ENCODE results near the gene COL23A1. TPM values are rescaled to one million over a fixed set of nuclear protein-coding genes. Genes with fewer than 3 reads are reported as not detected.
"Not testable (repeated sequence)": the region's sequence is repeated elsewhere in the genome, so short reads cannot be mapped to it uniquely, and the experiment has no call there.

The COL23A1 gene
- total RNA-seq, 2 experiments from 2014 or later: 0.63 to 0.68 TPM

- H3K27ac Mint-ChIP-seq: no peak overlapping the region
- ATAC-seq (no peak), DNase-seq (no peak)
- CTCF ChIA-PET: no interaction called here
- H3K27me3 Mint-ChIP-seq (ENCODE audit: low read depth): no peaks in the 10 kb centered on the region
- no peaks in the 10 kb centered on the region for H3K9me3 Mint-ChIP-seq (ENCODE audit: insufficient read depth)
- H3K4me1 Mint-ChIP-seq (ENCODE audit: low read depth): no peaks in the 10 kb centered on the region
- POLR2A ChIA-PET: no interaction called here
- no peak overlapping the region for H3K4me3 Mint-ChIP-seq
- H3K36me3 Mint-ChIP-seq (ENCODE audit: low read depth): no peaks in the 10 kb centered on the region
Observed at GRCh38 chr5:178370102-178370501, 220.1 kb downstream of the COL23A1 start.

DNA sequence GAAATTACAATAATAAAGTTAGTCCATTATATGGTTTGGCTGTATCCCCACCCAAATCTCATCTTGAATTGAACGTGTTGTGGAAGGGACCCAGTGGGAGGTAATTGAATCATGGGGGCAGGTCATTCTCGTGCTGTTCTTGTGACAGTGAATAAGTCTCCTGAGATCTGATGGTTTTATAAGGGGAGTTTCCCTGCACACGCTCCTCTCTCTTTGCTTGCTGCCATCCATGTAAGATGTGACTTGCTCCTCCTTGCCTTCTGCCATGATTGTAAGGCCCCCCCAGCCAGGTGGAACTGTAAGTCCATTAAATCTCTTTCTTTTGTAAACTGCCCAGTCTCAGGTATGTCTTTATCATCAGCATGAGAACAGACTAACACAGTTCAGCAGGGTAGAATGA is 220.7 kb downstream of the COL23A1 start:
- H3K27ac Mint-ChIP-seq; H3K27me3 Mint-ChIP-seq (ENCODE audit: low read depth); CTCF ChIA-PET; ATAC-seq; H3K4me1 Mint-ChIP-seq (ENCODE audit: low read depth); DNase-seq; H3K36me3 Mint-ChIP-seq (ENCODE audit: low read depth); H3K4me3 Mint-ChIP-seq; POLR2A ChIA-PET; H3K9me3 Mint-ChIP-seq (ENCODE audit: insufficient read depth): not testable (repeated sequence)

DNA sequence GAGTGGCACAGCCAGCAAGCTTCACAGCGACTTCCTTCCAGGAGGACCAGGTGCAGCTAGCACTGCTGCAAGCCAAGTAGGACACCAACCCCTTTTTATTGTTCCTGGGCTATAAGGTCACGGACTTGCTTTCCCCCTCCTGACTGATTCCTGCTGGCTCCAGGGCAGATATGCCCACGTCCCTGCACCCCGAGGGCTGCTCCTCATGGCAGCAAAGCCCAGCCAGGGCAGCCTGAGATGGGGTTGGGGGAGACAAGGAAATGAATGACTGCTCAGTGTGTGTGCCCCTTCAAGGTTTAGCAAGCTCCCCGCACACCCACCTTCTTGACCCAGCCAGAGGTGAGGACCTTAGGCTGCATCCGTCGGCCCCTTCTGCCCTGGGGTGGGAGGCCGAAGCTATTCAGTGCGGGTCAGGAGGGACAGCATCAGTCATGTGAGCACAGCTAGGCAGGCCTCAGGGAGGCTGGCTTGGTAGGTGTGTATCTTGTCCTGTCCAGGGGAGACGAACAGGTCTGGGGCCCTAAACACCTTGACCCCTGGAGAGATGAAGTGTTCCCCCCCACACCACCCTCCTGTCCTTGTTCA is 221.4 kb downstream of the COL23A1 start:
- ChIA-PET CTCF (no interaction called here), POLR2A (no interaction called here)
- no peak for ATAC-seq
- Mint-ChIP-seq H3K27ac (no peak overlapping the region), H3K27me3 (ENCODE audit: low read depth) (no peaks in the 10 kb centered on the region), H3K4me1 (ENCODE audit: low read depth) (no peaks in the 10 kb centered on the region), H3K36me3 (ENCODE audit: low read depth) (no peaks in the 10 kb centered on the region), H3K4me3 (no peak overlapping the region), H3K9me3 (ENCODE audit: insufficient read depth) (no peaks in the 10 kb centered on the region)
- no peak for DNase-seq

- no peaks in the 10 kb centered on the region for H3K4me1 Mint-ChIP-seq (ENCODE audit: low read depth)
- DNase-seq (peak; percentile 23), ATAC-seq (no peak)
- H3K4me3 Mint-ChIP-seq: no peak overlapping the region
- H3K27ac Mint-ChIP-seq: no peak overlapping the region
- CTCF ChIA-PET: no interaction called here
- H3K36me3 Mint-ChIP-seq (ENCODE audit: low read depth): no peaks in the 10 kb centered on the region
- H3K27me3 Mint-ChIP-seq (ENCODE audit: low read depth): no peaks in the 10 kb centered on the region
- H3K9me3 Mint-ChIP-seq (ENCODE audit: insufficient read depth): no peaks in the 10 kb centered on the region
- POLR2A ChIA-PET: no interaction called here
Observed at GRCh38 chr5:178368274-178368673, 221.9 kb downstream of the COL23A1 start.

GRCh38 chr5:178367736-178368120 is 222.5 kb downstream of the COL23A1 start:
- no peak overlapping the region for H3K27ac Mint-ChIP-seq
- ATAC-seq (no peak), DNase-seq (no peak)
- H3K36me3 Mint-ChIP-seq (ENCODE audit: low read depth): no peaks in the 10 kb centered on the region
- H3K9me3 Mint-ChIP-seq (ENCODE audit: insufficient read depth): no peaks in the 10 kb centered on the region
- POLR2A ChIA-PET: no interaction called here
- H3K4me1 Mint-ChIP-seq (ENCODE audit: low read depth): no peaks in the 10 kb centered on the region
- no peak overlapping the region for H3K4me3 Mint-ChIP-seq
- CTCF ChIA-PET: no interaction called here
- H3K27me3 Mint-ChIP-seq (ENCODE audit: low read depth): no peaks in the 10 kb centered on the region

- Mint-ChIP-seq H3K4me1 (ENCODE audit: low read depth) (no peaks in the 10 kb centered on the region), H3K4me3 (no peak overlapping the region), H3K36me3 (ENCODE audit: low read depth) (no peaks in the 10 kb centered on the region), H3K27me3 (ENCODE audit: low read depth) (no peaks in the 10 kb centered on the region), H3K27ac (no peak overlapping the region), H3K9me3 (ENCODE audit: insufficient read depth) (no peaks in the 10 kb centered on the region)
- ATAC-seq (no peak), DNase-seq (no peak)
- CTCF ChIA-PET: no interaction called here
- POLR2A ChIA-PET: no interaction called here
Observed at GRCh38 chr5:178366998-178367735, 223.0 kb downstream of the COL23A1 start.

GRCh38 chr5:178365501-178366440 is 224.4 kb downstream of the COL23A1 start:
- no peak overlapping the region for H3K4me3 Mint-ChIP-seq
- H3K27ac Mint-ChIP-seq: no peak overlapping the region
- H3K4me1 Mint-ChIP-seq (ENCODE audit: low read depth): no peaks in the 10 kb centered on the region
- H3K27me3 Mint-ChIP-seq (ENCODE audit: low read depth): no peaks in the 10 kb centered on the region
- DNase-seq: no peak
- ATAC-seq: no peak
- H3K36me3 Mint-ChIP-seq (ENCODE audit: low read depth): no peaks in the 10 kb centered on the region
- CTCF ChIA-PET: no interaction called here
- H3K9me3 Mint-ChIP-seq (ENCODE audit: insufficient read depth): no peaks in the 10 kb centered on the region
- POLR2A ChIA-PET: no interaction called here

DNA sequence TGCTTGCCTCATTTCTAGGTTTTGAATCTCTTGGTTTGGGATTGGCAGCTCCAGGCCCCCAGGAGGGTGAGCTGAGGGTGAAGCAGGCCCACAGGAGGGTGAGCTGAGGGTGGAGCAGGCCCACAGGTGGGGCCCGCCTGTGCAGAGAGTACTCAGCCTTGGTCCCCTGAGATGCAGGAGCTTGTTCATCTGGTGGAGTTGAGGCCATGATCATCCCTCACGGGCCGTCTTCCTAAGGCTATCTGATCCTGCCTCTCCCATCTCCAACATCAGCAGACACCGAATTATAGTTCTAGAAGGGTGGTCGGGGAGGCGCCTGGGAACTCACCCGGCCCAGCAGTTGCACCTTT is 225.9 kb downstream of the COL23A1 start:
- ATAC-seq (no peak), DNase-seq (no peak)
- Mint-ChIP-seq H3K9me3 (ENCODE audit: insufficient read depth) (no peaks in the 10 kb centered on the region), H3K27me3 (ENCODE audit: low read depth) (no peaks in the 10 kb centered on the region), H3K4me1 (ENCODE audit: low read depth) (no peaks in the 10 kb centered on the region), H3K36me3 (ENCODE audit: low read depth) (no peaks in the 10 kb centered on the region), H3K27ac (no peak overlapping the region), H3K4me3 (no peak overlapping the region)
- ChIA-PET CTCF (no interaction called here), POLR2A (no interaction called here)

- Mint-ChIP-seq H3K36me3 (ENCODE audit: low read depth) (no peaks in the 10 kb centered on the region), H3K27me3 (ENCODE audit: low read depth) (no peaks in the 10 kb centered on the region), H3K9me3 (ENCODE audit: insufficient read depth) (no peaks in the 10 kb centered on the region), H3K4me3 (no peak overlapping the region), H3K4me1 (ENCODE audit: low read depth) (no peaks in the 10 kb centered on the region), H3K27ac (no peak overlapping the region)
- ATAC-seq (no peak), DNase-seq (no peak)
- POLR2A ChIA-PET: no interaction called here
- CTCF ChIA-PET: no interaction called here
Observed at GRCh38 chr5:178363501-178364325, 226.5 kb downstream of the COL23A1 start.

DNA sequence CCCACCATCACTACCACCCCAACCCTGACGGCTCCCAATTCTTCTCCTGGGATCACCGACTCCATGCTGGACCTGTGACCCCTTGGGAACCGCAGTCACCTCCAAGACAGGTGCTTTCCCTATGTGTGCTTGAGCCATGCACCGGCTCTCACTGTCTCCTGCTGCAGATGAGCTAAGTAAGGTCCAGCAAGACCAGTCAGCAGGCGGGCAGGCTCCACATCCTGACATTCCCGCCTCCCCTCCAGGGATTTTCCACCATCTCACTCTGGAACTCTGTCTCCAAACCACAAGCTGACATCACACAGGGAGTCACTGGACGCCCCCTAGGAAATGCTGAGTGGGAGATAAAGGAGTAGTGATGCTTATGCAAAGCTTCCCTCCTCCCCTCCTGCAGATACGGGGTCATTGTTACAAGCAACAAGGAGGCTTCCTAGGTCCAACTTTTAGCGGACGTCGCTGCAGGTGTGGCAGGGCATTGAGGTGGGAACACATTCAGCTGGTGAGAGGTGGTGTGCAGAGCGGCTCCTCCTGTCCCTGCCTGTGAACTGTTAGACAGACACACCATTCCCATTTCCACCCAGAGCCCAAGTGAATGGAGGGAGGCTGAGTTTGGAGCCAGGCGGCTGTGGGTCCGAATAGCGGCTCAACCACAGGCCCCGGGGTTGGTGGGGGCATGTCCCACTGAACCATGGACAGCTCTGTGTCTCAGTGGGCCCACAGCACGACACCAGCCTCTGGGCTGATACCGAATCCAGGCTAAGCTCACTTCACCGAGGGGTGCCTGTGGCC is 228.3 kb downstream of the COL23A1 start:
- H3K36me3 Mint-ChIP-seq (ENCODE audit: low read depth): no peaks in the 10 kb centered on the region
- no peak for DNase-seq
- H3K27me3 Mint-ChIP-seq (ENCODE audit: low read depth): peaks cover 5% of the 10 kb centered on the region
- no peaks in the 10 kb centered on the region for H3K4me1 Mint-ChIP-seq (ENCODE audit: low read depth)
- H3K4me3 Mint-ChIP-seq: no peak overlapping the region
- ChIA-PET POLR2A (no interaction called here), CTCF (interaction anchor here (0.8 kb wide), 1 partner anchor 51 kb away, joined by 3 read pairs; no protein-coding TSS in a partner anchor)
- no peak for ATAC-seq
- H3K27ac Mint-ChIP-seq: no peak overlapping the region
- H3K9me3 Mint-ChIP-seq (ENCODE audit: insufficient read depth): no peaks in the 10 kb centered on the region

DNA sequence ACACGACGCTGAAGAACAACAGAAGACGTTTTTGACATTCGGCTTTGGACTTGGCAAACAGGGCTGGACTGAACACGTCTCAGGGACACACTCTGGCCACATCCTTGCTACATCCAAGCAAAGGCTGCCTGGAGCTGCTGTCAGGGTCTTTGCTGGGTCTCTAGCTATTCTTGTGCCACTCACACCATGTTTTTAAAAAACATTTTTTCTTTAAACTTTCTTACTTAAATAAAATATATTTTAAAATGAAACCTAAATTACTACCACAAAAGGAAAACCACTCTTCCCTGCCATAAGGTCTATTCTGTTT is 229.3 kb downstream of the COL23A1 start:
- Mint-ChIP-seq H3K36me3 (ENCODE audit: low read depth) (no peaks in the 10 kb centered on the region), H3K27me3 (ENCODE audit: low read depth) (peaks cover 14% of the 10 kb centered on the region)
- CTCF ChIA-PET: no interaction called here

More for the DNA sequence above, 229.3 kb downstream of the COL23A1 start:
- Mint-ChIP-seq H3K27ac (no peak overlapping the region), H3K4me3 (no peak overlapping the region), H3K4me1 (ENCODE audit: low read depth) (no peaks in the 10 kb centered on the region), H3K9me3 (ENCODE audit: insufficient read depth) (no peaks in the 10 kb centered on the region)
- no peak for DNase-seq
- POLR2A ChIA-PET: no interaction called here
- no peak for ATAC-seq

Data from activated CD8-positive, alpha-beta T cell treated with anti-CD3 and anti-CD28 coated beads, Interleukin-2, amount 10 ng/mL, durations not matched to agents 7 days and 5 days (primary cell).